OCI-LY1 (cell line): ENCODE measurements around the gene NR2F1.
"Not testable (repeated sequence)": the region's sequence is repeated elsewhere in the genome, so short reads cannot be mapped to it uniquely, and the experiment has no call there.

ENCODE experiments used
- H2AFZ ChIP-seq: fragments of 200-600 bp; sonication (generic), shearing (Covaris generic); 2 replicates; pipeline ENCODE4 v1.6.0; 2014; ENCODE audit warnings: antibody characterized with exemption, mild to moderate bottlenecking, low read length
- H3F3A ChIP-seq: fragments of 200-600 bp; sonication (generic), shearing (Covaris generic); 2 replicates; pipeline ENCODE4 v1.6.0; 2014; ENCODE audit warnings: mild to moderate bottlenecking, antibody characterized with exemption, low read length, moderate library complexity; ENCODE audit not compliant: insufficient read depth
- H3K27ac ChIP-seq: fragments of 200-600 bp; sonication (generic); 2 replicates; pipeline ENCODE4 v1.5.1; 2014; ENCODE audit warnings: low read length, mixed run types, mild to moderate bottlenecking, low read depth; ENCODE audit not compliant: poor library complexity, severe bottlenecking
- H3K27me3 ChIP-seq: fragments of 200-600 bp; sonication (generic); 2 replicates; pipeline ENCODE4 v1.6.0; 2014; ENCODE audit warnings: antibody characterized with exemption, mild to moderate bottlenecking, low read length, moderate library complexity; ENCODE audit not compliant: insufficient read depth
- H3K36me3 ChIP-seq: fragments of 200-600 bp; sonication (generic); 2 replicates; pipeline ENCODE4 v1.6.1; 2014; ENCODE audit warnings: mild to moderate bottlenecking, antibody characterized with exemption, low read length, moderate library complexity, mixed read lengths; ENCODE audit not compliant: insufficient read depth
- H3K4me1 ChIP-seq: fragments of 200-600 bp; sonication (generic); 2 replicates; pipeline ENCODE4 v1.5.1; 2014; ENCODE audit warnings: mild to moderate bottlenecking, low read length, moderate library complexity; ENCODE audit not compliant: insufficient read depth, severe bottlenecking
- H3K4me2 ChIP-seq: fragments of 200-600 bp; sonication (generic), shearing (Covaris generic); 2 replicates; pipeline ENCODE4 v1.6.1; 2014; ENCODE audit warnings: low read length
- H3K4me3 ChIP-seq: fragments of 200-600 bp; sonication (generic); 2 replicates; pipeline ENCODE4 v1.5.1; 2014; ENCODE audit warnings: low read length, low read depth, mild to moderate bottlenecking, mixed read lengths; ENCODE audit not compliant: poor library complexity, severe bottlenecking
- H3K79me2 ChIP-seq: fragments of 200-600 bp; shearing (Covaris generic); 2 replicates; pipeline ENCODE4 v1.6.1; 2016; ENCODE audit warnings: mixed run types, low read length, mixed read lengths; ENCODE audit not compliant: insufficient read depth
- H3K9ac ChIP-seq: fragments of 200-600 bp; sonication (generic), shearing (Covaris generic); 2 replicates; pipeline ENCODE4 v1.6.1; 2014; ENCODE audit warnings: mild to moderate bottlenecking, low read length, mixed read lengths
- H3K9me2 ChIP-seq: fragments of 200-600 bp; sonication (generic), shearing (Covaris generic); 2 replicates; pipeline ENCODE4 v1.6.1; 2014; ENCODE audit warnings: low read depth, mild to moderate bottlenecking, low read length, mixed read lengths
- H3K9me3 ChIP-seq: fragments of 200-600 bp; shearing (Covaris generic); 2 replicates; pipeline ENCODE4 v1.6.1; 2014; ENCODE audit warnings: low read length, mixed read lengths
- H4K20me1 ChIP-seq: fragments of 200-600 bp; sonication (generic), shearing (Covaris generic); 2 replicates; pipeline ENCODE4 v1.6.0; 2016; ENCODE audit warnings: mild to moderate bottlenecking, low read length; ENCODE audit not compliant: insufficient read depth
- CTCF ChIP-seq: fragments of 200-600 bp; sonication (generic), shearing (Covaris generic); IDR thresholded peaks from 2 replicates; pipeline ENCODE4 v1.5.1; 2017; ENCODE audit warnings: mild to moderate bottlenecking, antibody characterized with exemption, low read length, moderate library complexity, mixed read lengths
- EZH2 ChIP-seq: fragments of 200-600 bp; sonication (generic), shearing (Covaris generic); IDR thresholded peaks from 2 replicates; pipeline ENCODE4 v1.8.0; 2017; ENCODE audit warnings: borderline replicate concordance, mixed run types, mild to moderate bottlenecking, antibody characterized with exemption, low read length, moderate library complexity, mixed read lengths

The NR2F1 gene

GRCh38 chr5:93582677-93583438 lies at the start of gene NR2F1:
Gene NR2F1 (plus strand): TSS chr5:93583222. CDS start chr5:93585024, 1,802 bp downstream.
- H3K4me2 ChIP-seq, result peak within 1 kb of the TSS; percentile 77
- H3K9me3 ChIP-seq, result no peaks in the 10 kb centered on the region
- no peaks in the 10 kb centered on the region for H3K27me3 ChIP-seq
- H2AFZ ChIP-seq, result no peak within 1 kb of the TSS
- H3K79me2 ChIP-seq, result no peaks in the 10 kb centered on the region
- no peak for TF ChIP-seq CTCF
- TF ChIP-seq EZH2, result no peak
- no peaks in the 10 kb centered on the region for H3F3A ChIP-seq
- H3K9me2 ChIP-seq, result no peaks in the 10 kb centered on the region
- peaks cover 47% of the 10 kb centered on the region for H3K4me1 ChIP-seq
- H3K27ac ChIP-seq, result no peak within 1 kb of the TSS
- no peaks in the 10 kb centered on the region for H4K20me1 ChIP-seq
- H3K9ac ChIP-seq, result no peak within 1 kb of the TSS; the same call in 1 of the 2 replicates
- peak within 1 kb of the TSS; percentile 52 for H3K4me3 ChIP-seq
- H3K36me3 ChIP-seq, result no peaks in the 10 kb centered on the region; the same call in 1 of the 2 replicates

GRCh38 chr5:93545872-93546271 lies 37.1 kb upstream of the NR2F1 start:
- H3K27ac ChIP-seq, result no peak overlapping the region
- TF ChIP-seq EZH2 (no peak), CTCF (no peak)
- H3K4me1 ChIP-seq, result no peaks in the 10 kb centered on the region
- H3K79me2 ChIP-seq, result no peaks in the 10 kb centered on the region
- no peaks in the 10 kb centered on the region for H3K9me3 ChIP-seq
- H2AFZ ChIP-seq, result no peak overlapping the region
- H3K36me3 ChIP-seq, result no peaks in the 10 kb centered on the region
- no peaks in the 10 kb centered on the region for H3K9me2 ChIP-seq
- H3K4me2 ChIP-seq, result no peak overlapping the region
- H4K20me1 ChIP-seq, result no peaks in the 10 kb centered on the region
- H3K9ac ChIP-seq, result no peak overlapping the region
- no peak overlapping the region for H3K4me3 ChIP-seq
- no peaks in the 10 kb centered on the region for H3F3A ChIP-seq
- H3K27me3 ChIP-seq, result no peaks in the 10 kb centered on the region

- H3K36me3 ChIP-seq, H3K4me2 ChIP-seq, H3K9me3 ChIP-seq, H4K20me1 ChIP-seq, H3K27ac ChIP-seq, H3K79me2 ChIP-seq, H3K9me2 ChIP-seq, H3K27me3 ChIP-seq, H3K9ac ChIP-seq, H3K4me3 ChIP-seq, H3F3A ChIP-seq, H2AFZ ChIP-seq, H3K4me1 ChIP-seq: not testable (repeated sequence)
Measured at GRCh38 chr5:93549594-93549993, 33.4 kb upstream of the NR2F1 start.
